IPS-18c (cell line): ENCODE results near the gene CARD9.

Experiments used
- H3K4me3 ChIP-seq: 2 replicates; pipeline ENCODE4 v1.7.0; 2013; ENCODE audit warnings: low read depth, mild to moderate bottlenecking, low read length, moderate library complexity; ENCODE audit not compliant: insufficient read depth
- H3K9me3 ChIP-seq: one replicate; pipeline ENCODE4 v1.6.1; 2013; ENCODE audit warnings: mild to moderate bottlenecking, low read length, moderate library complexity; ENCODE audit not compliant: control insufficient read depth, insufficient read depth

CARD9 gene

GRCh38 chr9:136391737-136392537, 18.5 kb upstream of the CARD9 start:
- H3K4me3 ChIP-seq, result no peak overlapping the region
- no peaks in the 10 kb centered on the region for H3K9me3 ChIP-seq

- Histone ChIP-seq H3K9me3 (no peaks in the 10 kb centered on the region), H3K4me3 (no peak overlapping the region)
Measured at GRCh38 chr9:136389396-136389795, 15.9 kb upstream of the CARD9 start.

- Histone ChIP-seq H3K9me3 (no peaks in the 10 kb centered on the region), H3K4me3 (no peak overlapping the region)
Measured at GRCh38 chr9:136387217-136387616, 13.7 kb upstream of the CARD9 start.

- H3K9me3 ChIP-seq, result no peaks in the 10 kb centered on the region
- no peak overlapping the region for H3K4me3 ChIP-seq
Measured at GRCh38 chr9:136386018-136386417, 12.5 kb upstream of the CARD9 start.

- no peaks in the 10 kb centered on the region for H3K9me3 ChIP-seq
- H3K4me3 ChIP-seq, result no peak overlapping the region
Measured at GRCh38 chr9:136385015-136385414, 11.5 kb upstream of the CARD9 start.

- no peaks in the 10 kb centered on the region for H3K9me3 ChIP-seq
Measured at GRCh38 chr9:136383436-136383835, 10.0 kb upstream of the CARD9 start.

GRCh38 chr9:136381966-136382513, 8.6 kb upstream of the CARD9 start:
- no peaks in the 10 kb centered on the region for H3K9me3 ChIP-seq
- H3K4me3 ChIP-seq, result no peak overlapping the region

More at GRCh38 chr9:136383436-136383835, 10.0 kb upstream of the CARD9 start:
- H3K4me3 ChIP-seq, result no peak overlapping the region

- Histone ChIP-seq H3K4me3 (no peak overlapping the region), H3K9me3 (no peaks in the 10 kb centered on the region)
Measured at GRCh38 chr9:136381311-136381710, 7.8 kb upstream of the CARD9 start.

- Histone ChIP-seq H3K4me3 (no peak overlapping the region), H3K9me3 (no peaks in the 10 kb centered on the region)
Measured at GRCh38 chr9:136380381-136380780, 6.9 kb upstream of the CARD9 start.

- Histone ChIP-seq H3K9me3 (no peaks in the 10 kb centered on the region), H3K4me3 (no peak overlapping the region)
Measured at GRCh38 chr9:136379891-136380290, 6.4 kb upstream of the CARD9 start.

- Histone ChIP-seq H3K9me3 (no peaks in the 10 kb centered on the region), H3K4me3 (no peak overlapping the region)
Measured at GRCh38 chr9:136379401-136379800, 5.9 kb upstream of the CARD9 start.

GRCh38 chr9:136379003-136379287, 5.5 kb upstream of the CARD9 start:
- Histone ChIP-seq H3K4me3 (no peak overlapping the region), H3K9me3 (no peaks in the 10 kb centered on the region)

GRCh38 chr9:136378170-136379002, 4.9 kb upstream of the CARD9 start:
- Histone ChIP-seq H3K9me3 (no peaks in the 10 kb centered on the region), H3K4me3 (no peak overlapping the region)

- H3K9me3 ChIP-seq, result no peaks in the 10 kb centered on the region
- H3K4me3 ChIP-seq, result no peak overlapping the region
Measured at GRCh38 chr9:136377341-136378169, 4.1 kb upstream of the CARD9 start.

GRCh38 chr9:136376457-136376856, 3.0 kb upstream of the CARD9 start:
- H3K4me3 ChIP-seq, result no peak overlapping the region

GRCh38 chr9:136375096-136375495, 1.6 kb upstream of the CARD9 start:
- Histone ChIP-seq H3K9me3 (no peaks in the 10 kb centered on the region), H3K4me3 (no peak overlapping the region)

More at GRCh38 chr9:136376457-136376856, 3.0 kb upstream of the CARD9 start:
- H3K9me3 ChIP-seq, result no peaks in the 10 kb centered on the region

GRCh38 chr9:136374183-136374575, 710 bp upstream of the CARD9 start:
- Histone ChIP-seq H3K9me3 (no peaks in the 10 kb centered on the region), H3K4me3 (no peak overlapping the region)
